ENCODE results near the gene KCNQ1OT1. TPM values are rescaled to one million over a fixed set of nuclear protein-coding genes. Genes with fewer than 3 reads are reported as not detected.

Gene KCNQ1OT1
- total RNA-seq, 2 donors from 2014 or later = 1.0 to 2.1 TPM

GRCh38 chr11:2586087-2586792, 113.6 kb downstream of the KCNQ1OT1 start:
- Histone ChIP-seq H3K36me3 (no peaks in the 10 kb centered on the region), H3K9me3 (no peaks in the 10 kb centered on the region), H3K27me3 (replicated peaks; ENCODE audit: insufficient read depth) (no peaks in the 10 kb centered on the region), H3K4me1 (replicated peaks) (no peaks in the 10 kb centered on the region), H3K27ac (no peak overlapping the region), H3K4me3 (no peak overlapping the region)
- WGBS = 58% methylated on average over 15 of the region's 18 CpGs
- TF ChIP-seq POLR2AphosphoS5 (IDR thresholded peaks at IDR 0.05) (no peak), POLR2A (IDR thresholded peaks at IDR 0.05) (no peak)
- TF ChIP-seq, protein P1, sequence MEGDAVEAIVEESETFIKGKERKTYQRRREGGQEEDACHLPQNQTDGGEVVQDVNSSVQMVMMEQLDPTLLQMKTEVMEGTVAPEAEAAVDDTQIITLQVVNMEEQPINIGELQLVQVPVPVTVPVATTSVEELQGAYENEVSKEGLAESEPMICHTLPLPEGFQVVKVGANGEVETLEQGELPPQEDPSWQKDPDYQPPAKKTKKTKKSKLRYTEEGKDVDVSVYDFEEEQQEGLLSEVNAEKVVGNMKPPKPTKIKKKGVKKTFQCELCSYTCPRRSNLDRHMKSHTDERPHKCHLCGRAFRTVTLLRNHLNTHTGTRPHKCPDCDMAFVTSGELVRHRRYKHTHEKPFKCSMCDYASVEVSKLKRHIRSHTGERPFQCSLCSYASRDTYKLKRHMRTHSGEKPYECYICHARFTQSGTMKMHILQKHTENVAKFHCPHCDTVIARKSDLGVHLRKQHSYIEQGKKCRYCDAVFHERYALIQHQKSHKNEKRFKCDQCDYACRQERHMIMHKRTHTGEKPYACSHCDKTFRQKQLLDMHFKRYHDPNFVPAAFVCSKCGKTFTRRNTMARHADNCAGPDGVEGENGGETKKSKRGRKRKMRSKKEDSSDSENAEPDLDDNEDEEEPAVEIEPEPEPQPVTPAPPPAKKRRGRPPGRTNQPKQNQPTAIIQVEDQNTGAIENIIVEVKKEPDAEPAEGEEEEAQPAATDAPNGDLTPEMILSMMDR (IDR thresholded peaks at IDR 0.05) = no peak
- peak; percentile 4 for DNase-seq (ENCODE audit: low spot score)
- intact Hi-C loops (cut with DNase I) = no loop called here

DNA sequence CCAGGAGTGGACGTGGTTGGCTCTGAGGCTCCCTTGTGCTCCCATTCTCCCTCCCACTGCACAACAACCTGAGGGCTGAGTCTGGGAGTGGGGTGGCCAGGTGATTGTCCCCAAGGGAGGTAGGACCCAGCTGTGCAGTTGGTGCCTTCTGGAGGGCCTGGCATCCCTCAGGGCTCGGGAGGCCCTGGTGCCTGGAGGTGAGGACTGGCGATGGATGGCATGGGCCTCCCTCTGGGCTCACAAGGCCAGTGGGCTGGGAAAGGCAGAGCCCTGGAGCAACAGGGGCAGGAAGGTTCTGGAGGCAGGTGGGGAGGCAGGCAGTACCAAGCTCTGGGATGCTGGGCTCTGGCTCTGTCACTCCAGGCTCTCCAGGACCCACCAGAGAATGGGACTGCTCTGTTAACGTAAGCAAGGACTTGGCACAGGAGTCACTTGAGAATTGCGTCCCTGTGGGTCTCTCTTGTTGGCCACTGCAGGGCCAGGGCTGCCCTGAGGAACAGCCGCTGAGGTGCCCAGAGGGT, 114.2 kb downstream of the KCNQ1OT1 start:
- TF ChIP-seq, protein P1 (IDR thresholded peaks at IDR 0.05) = no peak
- TF ChIP-seq POLR2AphosphoS5 (IDR thresholded peaks at IDR 0.05) = no peak
- no peak for TF ChIP-seq POLR2A (IDR thresholded peaks at IDR 0.05)
- no peak for DNase-seq (ENCODE audit: low spot score)
- no peak overlapping the region for H3K4me3 ChIP-seq
- no peaks in the 10 kb centered on the region for H3K9me3 ChIP-seq
- 88% methylated on average over 6 of the region's 6 CpGs for WGBS
- intact Hi-C loops (cut with DNase I) = no loop called here
- no peaks in the 10 kb centered on the region for H3K4me1 ChIP-seq (replicated peaks)
- H3K27me3 ChIP-seq (replicated peaks; ENCODE audit: insufficient read depth) = no peaks in the 10 kb centered on the region
- no peak overlapping the region for H3K27ac ChIP-seq
- no peaks in the 10 kb centered on the region for H3K36me3 ChIP-seq

DNA sequence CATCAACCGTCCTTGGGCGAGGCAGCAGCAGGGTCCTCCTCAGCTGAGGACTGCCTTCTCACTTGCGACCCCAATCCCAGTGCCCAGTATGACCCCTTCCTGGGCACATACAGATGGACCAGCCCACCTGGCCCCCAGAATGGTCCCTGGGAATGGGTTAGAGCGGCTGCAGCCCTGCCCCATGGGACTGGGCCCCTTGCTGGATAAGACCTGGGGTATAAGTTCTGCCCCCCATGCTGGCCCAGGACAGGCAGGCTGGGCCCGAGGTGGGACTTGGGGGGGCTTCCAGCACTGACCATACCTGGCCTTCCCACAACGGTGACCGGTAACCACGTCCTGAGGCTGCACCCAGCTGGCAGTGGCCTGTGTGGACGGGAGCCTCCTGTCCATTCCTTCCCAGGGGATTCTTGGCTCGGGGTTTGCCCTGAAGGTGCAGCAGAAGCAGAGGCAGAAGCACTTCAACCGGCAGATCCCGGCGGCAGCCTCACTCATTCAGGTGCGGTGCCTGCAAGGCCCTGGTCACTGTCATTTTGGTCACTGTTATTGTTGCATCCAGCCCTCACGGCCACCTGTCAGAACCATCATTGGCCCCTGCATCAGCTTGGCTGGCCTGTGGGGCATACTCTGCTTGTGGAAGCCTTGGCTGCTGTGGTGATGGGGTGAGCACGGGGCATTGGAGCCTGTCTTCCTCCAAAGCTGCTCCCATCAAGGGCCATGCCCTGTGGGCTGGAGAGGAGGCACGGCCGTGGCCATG, 114.8 kb downstream of the KCNQ1OT1 start:
- Histone ChIP-seq H3K27ac (no peak overlapping the region), H3K27me3 (replicated peaks; ENCODE audit: insufficient read depth) (no peaks in the 10 kb centered on the region), H3K4me1 (replicated peaks) (no peaks in the 10 kb centered on the region), H3K9me3 (no peaks in the 10 kb centered on the region), H3K36me3 (no peaks in the 10 kb centered on the region), H3K4me3 (no peak overlapping the region)
- intact Hi-C loops (cut with DNase I) = no loop called here
- no peak for DNase-seq (ENCODE audit: low spot score)
- WGBS = 94% methylated on average over 18 of the region's 18 CpGs
- TF ChIP-seq, protein P1 (IDR thresholded peaks at IDR 0.05) = no peak
- TF ChIP-seq POLR2AphosphoS5 (IDR thresholded peaks at IDR 0.05) (no peak), POLR2A (IDR thresholded peaks at IDR 0.05) (no peak)

GRCh38 chr11:2584434-2584811, 115.4 kb downstream of the KCNQ1OT1 start:
- Histone ChIP-seq H3K27me3 (replicated peaks; ENCODE audit: insufficient read depth) (no peaks in the 10 kb centered on the region), H3K4me3 (no peak overlapping the region), H3K4me1 (replicated peaks) (no peaks in the 10 kb centered on the region), H3K27ac (no peak overlapping the region), H3K9me3 (no peaks in the 10 kb centered on the region), H3K36me3 (no peaks in the 10 kb centered on the region)
- 66% methylated on average over 4 of the region's 4 CpGs for WGBS
- TF ChIP-seq POLR2A (IDR thresholded peaks at IDR 0.05) (no peak), POLR2AphosphoS5 (IDR thresholded peaks at IDR 0.05) (no peak)
- TF ChIP-seq, protein P1 (IDR thresholded peaks at IDR 0.05) = no peak
- DNase-seq (ENCODE audit: low spot score) = no peak
- intact Hi-C loops (cut with DNase I) = no loop called here
